ENCODE measurements around the gene HTR3B.

The HTR3B gene

DNA sequence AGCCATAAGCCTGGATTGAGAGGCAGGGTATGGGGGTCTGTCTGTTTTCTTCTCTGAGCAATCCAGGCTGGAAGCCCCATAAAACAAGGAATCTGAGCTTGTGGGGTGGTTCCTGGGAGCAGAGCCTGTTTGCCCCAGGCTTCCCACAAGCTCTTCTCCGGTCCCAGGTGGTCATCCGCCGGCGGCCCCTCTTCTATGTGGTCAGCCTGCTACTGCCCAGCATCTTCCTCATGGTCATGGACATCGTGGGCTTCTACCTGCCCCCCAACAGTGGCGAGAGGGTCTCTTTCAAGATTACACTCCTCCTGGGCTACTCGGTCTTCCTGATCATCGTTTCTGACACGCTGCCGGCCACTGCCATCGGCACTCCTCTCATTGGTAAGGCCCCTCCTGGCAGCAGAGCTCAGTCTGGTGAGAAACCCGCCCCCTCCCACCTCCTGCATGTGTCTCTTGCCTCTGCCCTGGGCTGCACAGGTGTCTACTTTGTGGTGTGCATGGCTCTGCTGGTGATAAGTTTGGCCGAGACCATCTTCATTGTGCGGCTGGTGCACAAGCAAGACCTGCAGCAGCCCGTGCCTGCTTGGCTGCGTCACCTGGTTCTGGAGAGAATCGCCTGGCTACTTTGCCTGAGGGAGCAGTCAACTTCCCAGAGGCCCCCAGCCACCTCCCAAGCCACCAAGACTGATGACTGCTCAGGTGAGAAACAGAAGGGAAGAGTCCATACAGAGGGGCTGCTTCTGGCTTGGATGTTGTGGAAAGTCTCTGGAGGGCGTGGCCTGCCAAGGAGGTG is 82.0 kb downstream of the HTR3B start:
- DNase-seq (ENCODE audit: low spot score) (no peak), FAIRE-seq (no peak)

DNA sequence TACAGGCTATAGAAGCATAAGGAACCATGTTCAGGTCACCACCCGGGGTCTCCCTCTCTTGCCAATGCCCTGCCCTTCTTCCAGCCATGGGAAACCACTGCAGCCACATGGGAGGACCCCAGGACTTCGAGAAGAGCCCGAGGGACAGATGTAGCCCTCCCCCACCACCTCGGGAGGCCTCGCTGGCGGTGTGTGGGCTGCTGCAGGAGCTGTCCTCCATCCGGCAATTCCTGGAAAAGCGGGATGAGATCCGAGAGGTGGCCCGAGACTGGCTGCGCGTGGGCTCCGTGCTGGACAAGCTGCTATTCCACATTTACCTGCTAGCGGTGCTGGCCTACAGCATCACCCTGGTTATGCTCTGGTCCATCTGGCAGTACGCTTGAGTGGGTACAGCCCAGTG is 84.8 kb downstream of the HTR3B start:
- DNase-seq (ENCODE audit: low spot score) (no peak), FAIRE-seq (no peak)

DNA sequence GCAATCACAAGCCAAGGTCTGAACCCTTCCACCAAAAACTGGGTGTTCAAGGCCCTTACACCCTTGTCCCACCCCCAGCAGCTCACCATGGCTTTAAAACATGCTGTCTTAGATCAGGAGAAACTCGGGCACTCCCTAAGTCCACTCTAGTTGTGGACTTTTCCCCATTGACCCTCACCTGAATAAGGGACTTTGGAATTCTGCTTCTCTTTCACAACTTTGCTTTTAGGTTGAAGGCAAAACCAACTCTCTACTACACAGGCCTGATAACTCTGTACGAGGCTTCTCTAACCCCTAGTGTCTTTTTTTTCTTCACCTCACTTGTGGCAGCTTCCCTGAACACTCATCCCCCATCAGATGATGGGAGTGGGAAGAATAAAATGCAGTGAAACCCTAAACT is 85.3 kb downstream of the HTR3B start:
- no peak for DNase-seq (ENCODE audit: low spot score)
- FAIRE-seq: no peak

DNA sequence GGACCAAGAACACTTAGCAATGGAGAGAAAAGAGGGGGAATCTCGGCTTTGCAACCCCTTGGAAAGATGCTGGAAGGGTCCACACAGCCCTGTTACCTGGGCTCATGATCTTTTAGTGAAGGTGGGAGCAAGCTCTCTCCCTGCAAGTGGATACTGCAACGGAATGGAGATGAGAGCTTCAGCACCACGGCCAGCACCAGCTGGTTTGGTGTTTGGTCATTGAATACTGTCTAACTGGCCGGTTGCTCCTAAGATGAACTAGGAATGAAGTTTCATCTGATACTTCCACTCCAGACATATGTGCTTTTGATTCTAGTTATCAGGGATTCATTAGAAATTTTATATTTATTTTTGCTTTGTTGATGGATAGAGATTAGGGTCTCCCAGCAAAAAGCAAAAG is 86.6 kb downstream of the HTR3B start:
- FAIRE-seq (no peak), DNase-seq (ENCODE audit: low spot score) (peak; percentile 67)

DNA sequence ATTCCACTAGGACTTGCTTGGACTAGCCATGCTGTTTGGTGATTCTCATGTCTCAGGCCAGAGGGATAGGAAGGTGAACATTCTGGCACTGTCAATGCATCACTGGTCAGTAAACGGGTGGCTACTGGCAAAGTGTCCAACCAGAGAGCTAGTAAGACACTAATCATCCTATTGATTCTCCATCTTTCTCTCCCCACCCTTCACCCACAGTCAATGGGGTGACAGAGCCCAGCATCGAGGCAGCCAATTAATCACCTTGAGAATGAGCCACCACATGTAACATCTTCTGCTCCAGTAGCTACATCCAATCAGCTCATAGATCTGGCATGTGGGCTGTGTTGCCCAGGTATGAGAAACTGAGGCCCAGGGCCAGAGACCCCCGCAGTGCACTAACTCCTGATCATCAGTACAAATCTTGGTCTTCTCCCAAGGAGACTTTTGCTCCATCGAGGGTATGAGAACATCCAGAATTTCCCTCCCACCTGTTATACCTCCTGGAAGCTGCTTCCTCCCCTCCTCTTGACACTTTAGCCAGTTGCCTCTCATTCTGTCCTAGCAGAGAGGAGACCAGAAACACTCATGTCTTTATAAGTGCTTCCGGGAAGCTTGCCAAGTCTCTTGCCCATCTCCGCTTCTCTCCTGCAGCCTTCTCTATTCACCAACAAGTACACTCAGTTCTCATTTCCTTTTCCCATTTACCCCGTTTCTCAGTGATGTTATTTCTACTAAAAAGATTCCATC is 87.3 kb downstream of the HTR3B start:
- DNase-seq (ENCODE audit: low spot score) (no peak), FAIRE-seq (no peak)

DNA sequence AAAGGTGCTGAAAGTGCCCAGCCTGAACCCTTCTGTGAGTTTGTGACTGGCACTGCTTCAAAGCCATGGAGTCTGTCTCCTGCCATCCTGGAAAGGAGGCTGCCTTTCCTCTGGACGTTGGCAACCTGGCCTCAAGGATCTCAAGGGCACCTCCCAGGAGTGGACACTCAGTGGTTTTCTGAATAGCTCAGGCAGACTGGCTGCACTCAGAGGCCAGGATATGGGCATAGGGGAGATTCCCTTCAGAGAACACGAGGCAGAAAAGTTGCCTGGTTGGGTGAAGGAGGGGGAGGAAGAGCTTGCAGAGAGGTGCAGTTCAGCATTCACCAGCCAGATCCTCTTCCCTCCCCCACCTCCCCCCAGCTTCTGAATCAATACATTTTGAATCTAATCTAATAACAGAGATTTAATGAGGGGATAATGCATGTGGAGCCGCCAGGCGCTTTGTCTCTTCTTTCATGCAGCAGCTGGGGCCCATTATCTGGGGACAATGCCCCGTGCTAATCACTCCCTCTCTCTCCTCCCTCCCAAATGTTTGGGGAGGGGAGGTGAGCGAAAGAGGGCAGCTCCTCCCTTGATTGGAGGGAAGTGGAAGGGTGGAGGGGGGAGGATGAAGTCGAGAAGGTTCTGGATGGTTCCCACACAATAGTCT is 88.0 kb downstream of the HTR3B start:
- DNase-seq (ENCODE audit: low spot score) (no peak), FAIRE-seq (no peak)

DNA sequence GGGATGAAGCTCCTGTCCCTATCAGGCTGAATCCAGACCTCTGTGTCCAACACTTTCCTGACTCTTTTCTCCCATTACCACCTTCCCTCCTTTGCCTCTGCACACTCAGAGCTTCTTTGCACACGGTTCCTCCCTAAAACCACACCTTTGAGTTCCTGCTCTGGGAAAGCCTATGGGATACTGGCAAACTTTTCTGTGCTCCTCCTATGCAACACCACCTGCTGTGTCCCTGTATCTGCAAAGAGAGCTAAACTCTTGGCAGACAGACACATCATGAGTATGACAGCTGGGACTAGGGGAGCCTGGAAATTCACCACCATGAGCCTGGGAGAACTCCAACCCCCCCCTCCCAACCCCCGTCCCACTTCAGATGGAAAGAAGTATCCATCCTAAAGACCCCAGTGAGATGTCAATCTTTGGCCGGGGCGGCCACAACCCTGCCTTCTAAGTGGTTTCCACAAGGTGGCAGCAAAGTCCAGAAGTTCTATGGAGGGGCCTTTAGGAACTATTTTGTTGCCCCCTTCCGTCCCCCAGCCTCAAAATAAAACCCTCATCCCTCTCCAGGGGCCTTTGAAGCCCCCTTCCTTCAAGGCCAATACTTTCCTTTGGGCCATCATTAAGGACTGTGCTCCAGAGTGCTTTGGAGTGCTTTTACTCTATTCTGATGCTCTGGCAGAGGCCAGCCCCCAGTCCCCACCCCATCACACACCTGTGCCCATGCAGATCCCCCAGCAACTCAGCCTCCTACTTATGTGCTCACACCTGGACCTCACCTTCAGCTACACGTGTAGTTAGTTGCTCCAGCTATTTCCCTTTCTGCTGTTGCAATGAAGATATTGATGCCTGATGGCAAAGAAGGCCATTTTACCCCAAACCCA is 89.7 kb downstream of the HTR3B start:
- FAIRE-seq: peak; percentile 13
- peak; percentile 63 for DNase-seq (ENCODE audit: low spot score)
